Measurements from ENCODE around the gene CLHC1. TPM values are rescaled to one million over a fixed set of nuclear protein-coding genes. Genes with fewer than 3 reads are reported as not detected.

CLHC1 gene
- total RNA-seq, 1 donor from 2014 or later = 46.7 TPM

DNA sequence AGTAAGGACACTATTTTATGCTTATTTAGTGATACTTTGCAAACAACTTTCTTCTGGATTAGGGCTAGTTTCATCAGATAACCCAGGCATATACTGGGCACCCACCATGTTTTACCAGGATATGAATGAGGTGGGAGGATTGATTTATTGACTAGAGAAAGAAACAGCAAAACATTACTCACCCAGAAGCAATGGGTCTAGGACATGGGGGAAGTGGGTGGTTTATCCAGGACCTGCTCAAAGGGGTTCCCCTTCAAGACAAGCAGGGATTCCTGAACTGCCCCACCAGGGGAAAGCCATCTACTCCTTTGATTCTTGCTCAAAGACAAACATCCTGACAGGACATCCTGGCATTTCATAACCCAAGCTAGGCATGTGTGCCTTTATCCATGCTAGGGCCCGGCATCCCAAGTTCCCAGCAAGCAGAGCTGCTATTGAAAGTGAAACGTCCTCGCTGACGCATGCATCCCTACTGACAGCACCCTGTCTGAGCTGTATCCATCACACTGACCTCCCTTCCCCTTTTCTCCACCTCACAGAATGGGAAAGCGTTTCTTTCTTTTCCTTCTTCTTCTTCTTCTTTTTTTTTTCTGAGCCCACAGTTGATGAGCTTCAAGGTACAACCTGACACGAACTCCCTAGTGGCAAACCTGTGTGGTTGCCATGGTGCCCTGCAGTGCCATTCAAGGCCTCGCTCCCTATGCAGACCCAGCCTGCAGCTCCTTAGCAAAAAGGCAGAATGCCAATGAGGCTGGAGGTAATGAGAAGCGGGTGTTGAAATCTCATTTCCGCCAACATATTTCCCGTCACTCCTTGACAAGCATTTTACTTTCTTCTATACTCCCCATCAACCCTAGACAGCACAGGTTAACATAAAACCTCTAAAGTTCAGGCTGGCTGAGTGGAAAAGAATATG lies 70.5 kb downstream of the CLHC1 start:
- no peak for DNase-seq (ENCODE audit: low spot score in 2 of 2, unreplicated experiment in 2 of 2)
- TF ChIP-seq CTCF (IDR thresholded peaks at IDR 0.05; ENCODE audit: unreplicated experiment) = no peak
- Mint-ChIP-seq H3K4me1 (peaks cover 39% of the 10 kb centered on the region), H3K36me3 (no peaks in the 10 kb centered on the region), H3K27ac (no peak overlapping the region), H3K4me3 (no peak overlapping the region), H3K9me3 (no peaks in the 10 kb centered on the region), H3K27me3 (ENCODE audit: low read depth) (no peaks in the 10 kb centered on the region)

DNA sequence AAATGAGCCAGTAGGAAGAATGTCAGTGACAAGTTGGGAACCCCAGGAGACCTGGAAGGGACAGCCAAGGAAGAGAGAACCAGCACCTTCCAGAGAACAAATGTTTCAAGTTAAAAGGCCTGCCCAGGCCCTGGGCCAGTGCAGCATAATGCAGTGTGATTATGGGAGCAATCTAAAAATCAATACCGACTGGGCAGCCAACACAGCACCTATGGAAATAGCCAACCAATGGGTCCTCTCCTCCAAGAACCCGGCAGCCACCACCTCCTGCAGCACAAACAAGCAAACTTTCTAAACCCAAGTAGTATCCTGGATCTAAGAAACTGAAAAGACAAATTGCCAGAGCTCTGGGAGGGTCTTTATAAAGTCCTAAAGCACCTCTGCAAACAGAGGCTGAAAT lies 71.7 kb downstream of the CLHC1 start:
- no peak overlapping the region for H3K27ac Mint-ChIP-seq

GRCh38 chr2:55159752-55160151 lies 72.3 kb downstream of the CLHC1 start:
- TF ChIP-seq CTCF (IDR thresholded peaks at IDR 0.05; ENCODE audit: unreplicated experiment) = no peak
- no peaks in the 10 kb centered on the region for H3K27me3 Mint-ChIP-seq (ENCODE audit: low read depth)
- H3K27ac Mint-ChIP-seq = no peak overlapping the region

More for the DNA sequence above, 71.7 kb downstream of the CLHC1 start:
- Mint-ChIP-seq H3K4me3 (no peak overlapping the region), H3K36me3 (no peaks in the 10 kb centered on the region), H3K27me3 (ENCODE audit: low read depth) (no peaks in the 10 kb centered on the region), H3K4me1 (peaks cover 50% of the 10 kb centered on the region), H3K9me3 (no peaks in the 10 kb centered on the region)
- no peak for TF ChIP-seq CTCF (IDR thresholded peaks at IDR 0.05; ENCODE audit: unreplicated experiment)
- DNase-seq (ENCODE audit: low spot score in 2 of 2, unreplicated experiment in 2 of 2) = no peak

GRCh38 chr2:55159037-55159651 lies 72.9 kb downstream of the CLHC1 start:
- DNase-seq (ENCODE audit: low spot score in 2 of 2, unreplicated experiment in 2 of 2) = no peak
- no peaks in the 10 kb centered on the region for H3K9me3 Mint-ChIP-seq
- no peaks in the 10 kb centered on the region for H3K36me3 Mint-ChIP-seq
- no peak for TF ChIP-seq CTCF (IDR thresholded peaks at IDR 0.05; ENCODE audit: unreplicated experiment)
- no peak overlapping the region for H3K27ac Mint-ChIP-seq
- H3K4me3 Mint-ChIP-seq = no peak overlapping the region
- H3K4me1 Mint-ChIP-seq = peaks cover 48% of the 10 kb centered on the region
- H3K27me3 Mint-ChIP-seq (ENCODE audit: low read depth) = no peaks in the 10 kb centered on the region

More at GRCh38 chr2:55159752-55160151, 72.3 kb downstream of the CLHC1 start:
- Mint-ChIP-seq H3K36me3 (no peaks in the 10 kb centered on the region), H3K4me3 (no peak overlapping the region), H3K4me1 (peaks cover 53% of the 10 kb centered on the region), H3K9me3 (no peaks in the 10 kb centered on the region)
- no peak for DNase-seq (ENCODE audit: low spot score in 2 of 2, unreplicated experiment in 2 of 2)

DNA sequence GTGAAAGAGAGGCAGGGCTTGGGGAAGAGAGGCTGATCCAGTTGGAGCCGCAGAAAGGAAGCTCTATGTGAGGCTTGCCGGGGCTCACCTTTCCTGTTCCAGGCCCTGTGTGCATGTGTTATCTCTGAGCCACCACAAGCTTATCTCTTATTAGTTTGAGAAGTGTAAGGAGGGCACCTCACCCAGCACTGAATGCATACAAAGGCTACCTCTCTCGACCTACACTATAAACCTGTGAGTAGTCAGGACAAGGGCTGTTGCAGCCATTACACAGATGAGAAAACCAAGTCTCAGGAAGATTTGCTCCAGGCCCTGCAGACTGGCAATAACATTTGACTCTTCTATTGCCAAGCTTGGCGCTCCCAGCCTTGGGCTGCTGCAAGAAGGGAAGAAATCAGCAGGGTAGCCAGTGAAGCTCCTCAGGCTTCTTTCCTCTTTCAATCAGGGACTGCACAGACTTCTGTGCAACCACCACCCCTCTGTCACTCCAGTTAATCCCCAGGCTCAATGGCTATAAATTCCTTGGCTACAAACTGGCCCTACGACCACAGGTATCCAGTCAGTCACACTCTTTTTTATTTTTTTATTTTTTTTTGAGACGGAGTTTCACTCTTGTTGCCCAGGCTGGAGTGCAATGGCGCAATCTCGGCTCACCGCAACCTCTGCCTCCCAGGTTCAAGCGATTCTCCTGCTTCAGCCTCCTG lies 73.8 kb downstream of the CLHC1 start:
- no peak for TF ChIP-seq CTCF (IDR thresholded peaks at IDR 0.05; ENCODE audit: unreplicated experiment)
- H3K36me3 Mint-ChIP-seq = no peaks in the 10 kb centered on the region
- H3K4me3 Mint-ChIP-seq = no peak overlapping the region
- H3K9me3 Mint-ChIP-seq = no peaks in the 10 kb centered on the region
- H3K27me3 Mint-ChIP-seq (ENCODE audit: low read depth) = no peaks in the 10 kb centered on the region
- H3K4me1 Mint-ChIP-seq = peaks cover 46% of the 10 kb centered on the region
- no peak for DNase-seq (ENCODE audit: low spot score in 2 of 2, unreplicated experiment in 2 of 2)
- no peak overlapping the region for H3K27ac Mint-ChIP-seq

Measured in mesothelial cell of epicardium (in vitro differentiated cells).